Natural killer cell (primary cell): Measurements from ENCODE around the gene SMURF2. TPM values are rescaled to one million over a fixed set of nuclear protein-coding genes. Genes with fewer than 3 reads are reported as not detected.

Source experiments
- ATAC-seq, 3 donors: fragments of 150-1000 bp in 2 of 3; fragments of 200-7000 bp in 1 of 3; cut with Tn5 transposase; 1 replicate in 1 of 3; 2 replicates in 2 of 3; pipeline ENCODE4 v1.10.0; 2021; ENCODE audit warnings: mild to moderate bottlenecking in 2 of 3, moderate library complexity in 2 of 3
- DNase-seq, 2 donors: peaks; one replicate each; pipeline versions ENCODE4 v3.0.0 to v3.0.0-alpha.2; 2013 to 2021; ENCODE audit warnings: mixed read lengths in 1 of 2
- H3K27ac ChIP-seq: one replicate; pipeline ENCODE4 v1.5.1; 2013; ENCODE audit warnings: mild to moderate bottlenecking, low read length
- H3K27me3 ChIP-seq: one replicate; pipeline ENCODE4 v1.6.1; 2013; ENCODE audit warnings: low read length; ENCODE audit not compliant: control insufficient read depth, insufficient read depth
- H3K36me3 ChIP-seq: one replicate; pipeline ENCODE4 v1.6.1; 2013; ENCODE audit warnings: low read length; ENCODE audit not compliant: control insufficient read depth, insufficient read depth
- H3K4me1 ChIP-seq: one replicate; pipeline ENCODE4 v1.6.1; 2013; ENCODE audit warnings: low read length; ENCODE audit not compliant: control insufficient read depth, insufficient read depth
- H3K4me3 ChIP-seq: one replicate; pipeline ENCODE4 v1.5.1; 2013; ENCODE audit warnings: low read length
- H3K9me3 ChIP-seq: one replicate; pipeline ENCODE4 v1.6.1; 2013; ENCODE audit warnings: low read length; ENCODE audit not compliant: control insufficient read depth, insufficient read depth
- H3K27ac Mint-ChIP-seq, 2 donors: one replicate each; pipeline ENCODE4 v1.8.0; 2022; ENCODE audit warnings: mild to moderate bottlenecking in 2 of 2, mixed read lengths in 2 of 2, moderate library complexity in 1 of 2
- H3K27me3 Mint-ChIP-seq, 2 donors: one replicate each; pipeline ENCODE4 v1.8.0; 2022; ENCODE audit warnings: low read depth in 2 of 2, mixed read lengths in 2 of 2
- H3K36me3 Mint-ChIP-seq: one replicate; pipeline ENCODE4 v1.8.0; 2022; ENCODE audit warnings: mixed read lengths
- H3K4me1 Mint-ChIP-seq, 2 donors: one replicate each; pipeline ENCODE4 v1.8.0; 2022; ENCODE audit warnings: mixed read lengths in 2 of 2
- H3K4me3 Mint-ChIP-seq: one replicate; pipeline ENCODE4 v1.8.0; 2022; ENCODE audit warnings: mild to moderate bottlenecking, moderate library complexity, mixed read lengths
- H3K9me3 Mint-ChIP-seq, 2 donors: one replicate each; pipeline ENCODE4 v1.8.0; 2022; ENCODE audit warnings: mixed read lengths in 2 of 2
- CTCF ChIP-seq: fragments of 200-600 bp; IDR thresholded peaks from one replicate; pipeline ENCODE4 v1.8.0; 2022; ENCODE audit warnings: antibody characterized with exemption
- WGBS: methylation state at CpG from one replicate; pipeline ENCODE4 v1.1.7; 2013; ENCODE audit warnings: missing lambda C conversion rate; ENCODE audit not compliant: insufficient coverage; 5-methylcytosine and 5-hydroxymethylcytosine counted together
- intact Hi-C: fragments of 100-400 bp; cut with micrococcal nuclease; formaldehyde crosslinking; loops from one replicate; pipeline ENCODE4 v1.14.2; 2022
- total RNA-seq, 4 donors: library from RNA; stranded (reverse); fragments of 120-200 nt in 1 of 4; gene quantifications; one replicate each; pipeline versions ENCODE4 v1.2.3 to v1.2.4, GENCODE V29; 2013 to 2022

The SMURF2 gene
- total RNA-seq, 3 donors from 2014 or later (not counting 1 experiment from before 2014, with no cell fraction given) = 43.8 to 54.5 (median 46.5) TPM

- Mint-ChIP-seq H3K27ac (peak overlapping the region in 1 of 2 donors; percentile 54), H3K36me3 (no peaks in the 10 kb centered on the region), H3K4me1 (peaks cover 42 to 44% of the 10 kb centered on the region in 2 donors), H3K9me3 (no peaks in the 10 kb centered on the region), H3K27me3 (no peaks in the 10 kb centered on the region), H3K4me3 (no peak overlapping the region)
- TF ChIP-seq CTCF = no peak
- DNase-seq (no peak), ATAC-seq (no peak)
- WGBS = 88% methylated on average over 4 of the region's 4 CpGs
- no peak overlapping the region for H3K4me3 ChIP-seq
- intact Hi-C loops = no loop called here
- no peaks in the 10 kb centered on the region for H3K27me3 ChIP-seq
- peaks cover 5% of the 10 kb centered on the region for H3K36me3 ChIP-seq
- H3K4me1 ChIP-seq = peaks cover 5% of the 10 kb centered on the region
- H3K27ac ChIP-seq = no peak overlapping the region
- H3K9me3 ChIP-seq = no peaks in the 10 kb centered on the region
These were observed 43.3 kb downstream of the SMURF2 start for GRCh38 chr17:64618848-64619247.

GRCh38 chr17:64617125-64617780 lies 44.9 kb downstream of the SMURF2 start:
- H3K27me3 Mint-ChIP-seq = no peaks in the 10 kb centered on the region
- H3K27ac Mint-ChIP-seq = no peak overlapping the region
- H3K36me3 Mint-ChIP-seq = no peaks in the 10 kb centered on the region
- no peak overlapping the region for H3K4me3 Mint-ChIP-seq
- WGBS = 96% methylated on average over 4 of the region's 5 CpGs
- no peak for TF ChIP-seq CTCF
- no peak overlapping the region for H3K4me3 ChIP-seq
- H3K4me1 ChIP-seq = peaks cover 10% of the 10 kb centered on the region
- H3K9me3 ChIP-seq = no peaks in the 10 kb centered on the region
- H3K4me1 Mint-ChIP-seq = peaks cover 27 to 37% of the 10 kb centered on the region in 2 donors
- no peak for ATAC-seq
- H3K27me3 ChIP-seq = no peaks in the 10 kb centered on the region
- intact Hi-C loops = no loop called here
- no peaks in the 10 kb centered on the region for H3K36me3 ChIP-seq
- H3K9me3 Mint-ChIP-seq = no peaks in the 10 kb centered on the region
- no peak overlapping the region for H3K27ac ChIP-seq
- DNase-seq = no peak

GRCh38 chr17:64615028-64615677 lies 47.0 kb downstream of the SMURF2 start:
- H3K4me3 Mint-ChIP-seq = no peak overlapping the region
- H3K9me3 Mint-ChIP-seq = no peaks in the 10 kb centered on the region
- Histone ChIP-seq H3K27ac (no peak overlapping the region), H3K9me3 (no peaks in the 10 kb centered on the region), H3K4me1 (peaks cover 10% of the 10 kb centered on the region), H3K27me3 (no peaks in the 10 kb centered on the region), H3K36me3 (no peaks in the 10 kb centered on the region), H3K4me3 (no peak overlapping the region)
- 90% methylated on average over 2 of the region's 3 CpGs for WGBS
- ATAC-seq (no peak), DNase-seq (no peak)
- H3K27me3 Mint-ChIP-seq = no peaks in the 10 kb centered on the region
- H3K36me3 Mint-ChIP-seq = no peaks in the 10 kb centered on the region
- no peak for TF ChIP-seq CTCF
- peaks cover 27 to 36% of the 10 kb centered on the region in 2 donors for H3K4me1 Mint-ChIP-seq
- intact Hi-C loops = no loop called here
- H3K27ac Mint-ChIP-seq = no peak overlapping the region
